Activated naive CD8-positive, alpha-beta T cell treated with anti-CD3 and anti-CD28 coated beads, Interleukin-2, amount 10 ng/mL, durations not matched to agents 7 days and 5 days (primary cell): Measurements from ENCODE around the gene PHACTR3. TPM values are rescaled to one million over a fixed set of nuclear protein-coding genes. Genes with fewer than 3 reads are reported as not detected.
"Not testable (repeated sequence)": the region's sequence is repeated elsewhere in the genome, so short reads cannot be mapped to it uniquely, and the experiment has no call there.

Experiments used
- ATAC-seq: fragments of 150-1000 bp; cut with Tn5 transposase; one replicate; pipeline ENCODE4 v1.10.0; 2021; ENCODE audit warnings: low read depth, moderate library complexity
- POLR2A ChIA-PET: fragments of 350-600 bp; sonication (Branson Sonifier 250); formaldehyde crosslinking; loops from one replicate; lab custom pipeline; 2021; ENCODE audit warnings: antibody characterized with exemption; lab: Charles Lee
- DNase-seq: peaks from one replicate; pipeline ENCODE4 v3.0.0; 2021
- H3K27ac Mint-ChIP-seq: one replicate; pipeline ENCODE4 v1.8.0; 2022; ENCODE audit warnings: mild to moderate bottlenecking, mixed read lengths
- H3K27me3 Mint-ChIP-seq: one replicate; pipeline ENCODE4 v1.8.0; 2022; ENCODE audit warnings: mild to moderate bottlenecking, moderate library complexity, mixed read lengths
- H3K36me3 Mint-ChIP-seq: one replicate; pipeline ENCODE4 v1.8.0; 2021; ENCODE audit warnings: mild to moderate bottlenecking, mixed read lengths
- H3K4me1 Mint-ChIP-seq: one replicate; pipeline ENCODE4 v1.8.0; 2021; ENCODE audit warnings: mixed read lengths
- H3K4me3 Mint-ChIP-seq: one replicate; pipeline ENCODE4 v1.8.0; 2022; ENCODE audit warnings: mild to moderate bottlenecking, moderate library complexity, mixed read lengths
- H3K9me3 Mint-ChIP-seq: one replicate; pipeline ENCODE4 v1.8.0; 2021; ENCODE audit warnings: mixed read lengths
- total RNA-seq, 2 experiments: library from RNA; stranded (reverse); gene quantifications; one replicate each; pipeline ENCODE4 v1.2.3, GENCODE V29; 2021

PHACTR3 gene
- total RNA-seq, 2 experiments from 2014 or later, result not detected

DNA sequence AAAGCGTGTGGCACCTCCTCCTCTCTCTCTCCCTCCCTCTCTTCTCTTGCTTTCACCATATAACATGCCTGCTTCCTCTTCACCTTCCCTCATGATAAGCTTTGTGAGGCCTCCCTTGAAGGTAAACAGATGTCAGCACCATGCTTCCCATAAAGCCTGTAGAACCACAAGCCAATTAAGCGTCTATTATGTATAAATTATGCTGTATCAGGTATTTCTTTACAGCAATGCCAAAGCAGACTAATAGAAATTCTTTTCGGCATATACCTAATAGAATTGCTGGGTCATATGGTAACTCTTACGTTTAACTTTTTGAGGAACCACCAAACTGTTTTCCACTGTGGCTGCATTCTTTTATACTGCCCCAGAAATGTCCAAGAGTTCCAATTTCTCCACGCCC, 254.1 kb downstream of the PHACTR3 start:
- H3K4me3 Mint-ChIP-seq, result no peak overlapping the region
- H3K9me3 Mint-ChIP-seq, result peaks cover 2% of the 10 kb centered on the region
- H3K27ac Mint-ChIP-seq, result no peak overlapping the region
- POLR2A ChIA-PET, result no interaction called here
- peaks cover 23% of the 10 kb centered on the region for H3K36me3 Mint-ChIP-seq
- ATAC-seq, result no peak
- peaks cover 3% of the 10 kb centered on the region for H3K27me3 Mint-ChIP-seq
- H3K4me1 Mint-ChIP-seq, result no peaks in the 10 kb centered on the region
- DNase-seq, result no peak

DNA sequence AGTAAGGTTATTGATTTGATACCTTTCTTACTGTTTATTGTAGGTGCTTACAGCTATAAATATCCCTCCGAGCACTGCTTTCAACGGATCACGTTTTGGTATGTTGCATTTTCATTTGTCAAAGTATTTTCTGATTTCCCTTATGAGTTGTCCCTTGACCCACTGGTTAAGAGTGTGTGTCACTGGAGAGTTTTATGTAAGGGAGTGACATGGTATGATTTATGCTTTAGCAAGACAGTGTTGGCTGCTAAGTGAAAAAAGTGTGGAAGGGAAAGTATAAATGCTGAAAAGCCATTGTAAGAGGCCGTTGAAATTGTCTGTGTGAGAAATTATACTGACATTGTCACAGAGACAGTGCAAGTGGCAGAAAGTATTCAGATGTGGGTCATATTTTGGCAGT, 257.1 kb downstream of the PHACTR3 start:
- Mint-ChIP-seq H3K4me1 (no peaks in the 10 kb centered on the region), H3K4me3 (no peak overlapping the region), H3K27ac (no peak overlapping the region), H3K9me3 (no peaks in the 10 kb centered on the region), H3K36me3 (peaks cover 20% of the 10 kb centered on the region), H3K27me3 (peaks cover 6% of the 10 kb centered on the region)
- POLR2A ChIA-PET, result no interaction called here
- ATAC-seq, result no peak
- no peak for DNase-seq

DNA sequence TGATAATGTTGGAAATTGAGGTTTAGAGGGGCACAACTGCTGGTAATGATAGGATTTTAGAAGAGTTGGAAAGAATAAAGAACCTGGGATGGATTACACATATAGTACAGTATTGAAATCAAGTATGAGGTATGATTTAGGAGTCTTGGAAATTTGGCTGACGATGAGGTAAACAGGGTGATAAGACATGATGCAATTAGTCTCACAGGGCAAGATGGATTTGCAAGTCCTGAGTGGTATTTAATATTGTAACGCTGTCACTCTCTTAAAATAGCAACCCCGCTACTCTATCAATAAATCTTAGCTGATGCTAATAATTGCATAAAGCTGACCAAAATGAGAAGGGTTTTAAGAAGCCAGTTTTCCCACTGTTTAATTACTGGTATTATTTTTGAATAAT, 258.7 kb downstream of the PHACTR3 start:
- ATAC-seq (no peak), DNase-seq (no peak)
- POLR2A ChIA-PET, result no interaction called here
- Mint-ChIP-seq H3K27ac (no peak overlapping the region), H3K27me3 (peaks cover 6% of the 10 kb centered on the region), H3K4me3 (no peak overlapping the region), H3K9me3 (no peaks in the 10 kb centered on the region), H3K4me1 (no peaks in the 10 kb centered on the region), H3K36me3 (peaks cover 20% of the 10 kb centered on the region)

DNA sequence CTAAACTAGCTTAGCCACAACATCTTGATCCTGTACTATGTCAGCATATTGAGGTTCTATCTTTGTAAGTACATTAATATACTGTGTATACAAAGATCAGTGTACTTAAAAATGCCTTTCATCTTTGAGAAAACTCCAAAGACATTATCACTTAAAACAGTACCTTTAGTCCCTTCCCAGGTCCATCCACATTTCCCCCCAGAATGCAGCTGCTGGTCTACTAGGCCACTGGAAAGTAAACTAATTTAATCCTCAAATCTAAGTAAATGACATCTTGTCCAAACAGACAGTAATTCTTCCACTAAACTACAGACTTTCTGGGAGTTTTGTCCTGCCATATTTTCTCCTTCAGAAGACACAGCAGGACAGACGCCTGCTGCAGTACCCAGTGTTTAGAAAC, 260.4 kb downstream of the PHACTR3 start:
- no peak for ATAC-seq
- Mint-ChIP-seq H3K27ac (no peak overlapping the region), H3K4me3 (no peak overlapping the region), H3K36me3 (peaks cover 15% of the 10 kb centered on the region), H3K9me3 (no peaks in the 10 kb centered on the region), H3K4me1 (no peaks in the 10 kb centered on the region), H3K27me3 (peaks cover 8% of the 10 kb centered on the region)
- DNase-seq, result no peak
- POLR2A ChIA-PET, result no interaction called here

DNA sequence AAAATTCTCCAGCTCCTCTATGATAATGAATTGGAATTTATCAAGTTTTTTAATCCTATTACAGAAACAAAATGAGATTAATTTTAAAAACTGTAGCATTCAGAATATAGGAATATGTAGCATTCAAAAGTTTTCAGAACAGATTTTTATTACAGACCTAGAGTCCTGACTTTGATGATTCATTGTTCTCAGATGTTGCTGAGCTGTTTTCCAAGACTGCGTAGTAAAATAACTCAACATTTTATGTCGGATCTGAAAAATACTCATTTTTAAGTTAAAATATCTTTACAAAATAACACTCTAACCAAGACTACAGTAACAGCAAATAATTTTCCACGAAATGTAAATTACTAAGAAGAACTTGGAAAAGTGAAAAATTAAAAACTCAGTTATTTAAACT, 262.0 kb downstream of the PHACTR3 start:
- POLR2A ChIA-PET, result no interaction called here
- Mint-ChIP-seq H3K36me3 (peaks cover 12% of the 10 kb centered on the region), H3K9me3 (no peaks in the 10 kb centered on the region), H3K4me3 (no peak overlapping the region), H3K4me1 (no peaks in the 10 kb centered on the region), H3K27me3 (peaks cover 8% of the 10 kb centered on the region), H3K27ac (no peak overlapping the region)
- DNase-seq (no peak), ATAC-seq (no peak)

DNA sequence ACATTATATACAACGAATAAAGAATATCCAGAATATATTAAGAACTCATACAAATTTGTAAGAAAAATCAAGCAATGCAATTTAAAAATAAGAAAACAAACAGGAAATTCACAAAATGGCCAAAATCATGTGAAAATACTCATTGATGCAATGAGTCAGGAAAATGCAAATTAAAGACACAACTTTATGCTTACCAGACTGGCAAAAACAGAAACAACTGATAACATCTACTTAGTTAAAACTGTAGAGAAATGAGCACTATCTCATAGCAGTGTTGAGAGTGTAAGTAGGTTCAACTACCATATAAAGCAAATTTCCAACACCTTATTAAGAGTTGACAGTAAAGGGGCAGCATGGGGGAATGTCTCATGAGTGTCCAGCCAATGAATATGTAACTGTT, 266.8 kb downstream of the PHACTR3 start:
- Mint-ChIP-seq H3K4me1 (peaks cover 2% of the 10 kb centered on the region), H3K27me3 (peaks cover 2% of the 10 kb centered on the region), H3K27ac (no peak overlapping the region), H3K36me3 (peaks cover 4% of the 10 kb centered on the region), H3K9me3 (no peaks in the 10 kb centered on the region), H3K4me3 (no peak overlapping the region)
- ATAC-seq (no peak), DNase-seq (no peak)
- POLR2A ChIA-PET, result no interaction called here

DNA sequence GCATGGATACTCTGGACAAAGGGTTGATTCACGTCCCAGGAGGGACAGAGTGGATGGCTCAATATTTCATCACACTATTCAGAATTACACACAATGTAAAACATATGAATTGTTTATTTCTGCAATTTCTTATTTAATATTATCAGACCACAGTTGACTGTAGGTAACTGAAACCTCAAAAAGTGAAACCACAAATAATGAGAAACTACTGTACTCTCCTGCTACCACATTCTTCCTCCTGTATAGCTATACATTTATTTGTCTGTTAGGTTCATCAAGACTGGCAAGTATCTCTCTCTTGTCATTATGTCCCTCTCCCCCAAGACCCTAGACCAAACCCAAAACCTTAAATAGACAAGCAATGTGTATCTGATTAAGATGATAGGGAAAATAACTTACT, 269.1 kb downstream of the PHACTR3 start:
- peaks cover 4% of the 10 kb centered on the region for H3K36me3 Mint-ChIP-seq
- H3K27me3 Mint-ChIP-seq, result no peaks in the 10 kb centered on the region
- POLR2A ChIA-PET, result no interaction called here
- H3K4me1 Mint-ChIP-seq, result peaks cover 2% of the 10 kb centered on the region
- no peak overlapping the region for H3K27ac Mint-ChIP-seq
- no peak for DNase-seq
- ATAC-seq, result no peak
- no peak overlapping the region for H3K4me3 Mint-ChIP-seq
- H3K9me3 Mint-ChIP-seq, result no peaks in the 10 kb centered on the region

DNA sequence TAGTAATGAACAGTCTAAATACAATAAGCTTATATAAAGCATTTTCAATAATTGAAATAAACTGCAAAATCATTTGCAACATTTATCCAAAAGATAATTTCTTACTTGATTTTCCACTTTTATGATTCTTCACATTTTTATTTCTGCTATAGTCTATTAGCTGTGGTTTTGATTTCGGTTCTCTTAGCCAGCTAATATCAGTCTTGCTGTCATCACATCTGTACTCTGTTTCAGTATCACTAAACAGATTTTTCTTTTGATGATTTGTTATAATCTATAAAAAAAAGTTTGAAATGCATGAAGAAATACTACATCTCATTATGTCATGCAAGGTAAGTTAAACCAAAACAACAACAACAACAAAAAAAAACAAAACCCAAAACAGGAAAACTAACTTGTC, 275.9 kb downstream of the PHACTR3 start:
- H3K36me3 Mint-ChIP-seq, result no peaks in the 10 kb centered on the region
- ATAC-seq (no peak), DNase-seq (no peak)
- no peak overlapping the region for H3K27ac Mint-ChIP-seq
- H3K4me1 Mint-ChIP-seq, result no peaks in the 10 kb centered on the region
- no peaks in the 10 kb centered on the region for H3K9me3 Mint-ChIP-seq
- peaks cover 2% of the 10 kb centered on the region for H3K27me3 Mint-ChIP-seq
- POLR2A ChIA-PET, result no interaction called here
- no peak overlapping the region for H3K4me3 Mint-ChIP-seq

DNA sequence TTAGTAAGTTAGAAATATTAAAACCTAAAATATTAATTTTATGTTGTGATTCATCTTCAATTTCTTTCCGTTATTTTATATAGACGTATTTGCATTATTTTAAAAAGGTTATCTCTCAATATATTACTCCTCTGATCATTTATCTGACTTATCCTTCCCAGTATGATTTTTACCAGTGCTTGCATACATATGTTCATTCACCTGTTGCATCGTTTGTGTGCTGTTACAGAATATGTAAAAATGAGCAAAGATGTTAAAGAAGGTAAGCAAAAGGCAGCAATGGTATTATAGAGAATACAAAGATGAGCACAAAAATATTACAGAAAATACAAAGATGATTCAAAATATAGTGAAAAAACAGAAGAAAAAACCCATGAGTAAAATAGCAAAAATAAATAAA, 280.2 kb downstream of the PHACTR3 start:
- DNase-seq, result no peak
- no peak for ATAC-seq
- Mint-ChIP-seq H3K4me3 (no peak overlapping the region), H3K4me1 (no peaks in the 10 kb centered on the region), H3K36me3 (no peaks in the 10 kb centered on the region), H3K9me3 (no peaks in the 10 kb centered on the region), H3K27ac (no peak overlapping the region), H3K27me3 (peaks cover 2% of the 10 kb centered on the region)
- POLR2A ChIA-PET, result no interaction called here

DNA sequence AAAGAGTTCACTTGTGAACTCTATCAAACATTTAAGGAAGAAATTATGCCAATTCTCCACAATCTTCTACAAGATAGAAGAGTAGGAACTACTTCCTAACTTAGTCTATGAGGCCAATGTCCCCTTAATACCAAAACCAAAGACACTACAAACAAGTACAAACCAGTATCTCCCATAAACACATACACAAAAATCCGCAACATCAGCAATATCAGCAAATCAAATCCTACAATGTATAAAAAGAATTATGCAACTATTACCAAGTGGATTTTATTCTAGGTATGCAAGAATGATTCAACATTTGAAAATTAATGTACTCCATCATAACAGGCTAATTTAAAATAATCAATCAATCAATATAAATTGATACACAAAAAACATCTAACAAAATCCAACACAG, 283.7 kb downstream of the PHACTR3 start:
- ATAC-seq (no peak), DNase-seq (no peak)
- H3K9me3 Mint-ChIP-seq, result no peaks in the 10 kb centered on the region
- no peaks in the 10 kb centered on the region for H3K4me1 Mint-ChIP-seq
- H3K27me3 Mint-ChIP-seq, result peaks cover 2% of the 10 kb centered on the region
- H3K27ac Mint-ChIP-seq, result no peak overlapping the region
- POLR2A ChIA-PET, result no interaction called here
- H3K4me3 Mint-ChIP-seq, result no peak overlapping the region
- H3K36me3 Mint-ChIP-seq, result peaks cover 3% of the 10 kb centered on the region

DNA sequence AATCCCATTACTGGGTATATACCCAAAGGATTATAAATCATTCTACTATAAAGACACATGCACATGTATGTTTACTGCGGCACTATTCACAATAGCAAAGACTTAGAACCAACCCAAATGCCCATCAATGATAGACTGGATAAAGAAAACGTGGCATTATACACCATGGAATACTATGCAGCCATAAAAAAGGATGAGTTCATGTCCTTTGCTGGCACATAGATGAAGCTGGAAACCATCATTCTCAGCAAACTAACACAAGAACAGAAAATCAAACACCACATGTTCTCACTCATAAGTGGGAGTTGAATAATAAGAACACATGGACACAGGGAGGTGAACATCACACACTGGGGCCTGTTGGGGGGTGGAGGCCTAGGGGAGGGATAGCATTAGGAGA, 285.7 kb downstream of the PHACTR3 start:
- H3K27me3 Mint-ChIP-seq, ATAC-seq, H3K27ac Mint-ChIP-seq, POLR2A ChIA-PET, H3K4me1 Mint-ChIP-seq, H3K9me3 Mint-ChIP-seq, H3K4me3 Mint-ChIP-seq, H3K36me3 Mint-ChIP-seq, DNase-seq: not testable (repeated sequence)

DNA sequence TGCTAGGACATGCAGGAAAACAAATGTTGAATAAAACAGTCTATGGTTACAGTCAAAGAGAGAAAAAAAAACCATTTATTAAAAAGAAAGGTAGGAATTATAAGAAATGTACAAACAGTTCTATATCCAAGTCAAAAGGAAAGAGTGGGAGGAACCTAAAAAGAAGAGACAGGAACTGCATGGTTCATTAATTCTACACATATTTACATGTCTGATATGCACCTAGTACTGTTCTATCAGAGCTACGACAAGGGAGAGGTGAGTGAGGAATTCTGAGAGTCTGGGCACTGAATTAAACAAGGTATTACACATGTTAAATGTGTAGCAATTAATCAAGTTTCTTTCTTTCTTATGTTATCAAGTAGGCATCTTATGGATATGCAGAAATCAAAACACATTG, 287.2 kb downstream of the PHACTR3 start:
- Mint-ChIP-seq H3K9me3 (no peaks in the 10 kb centered on the region), H3K36me3 (peaks cover 3% of the 10 kb centered on the region), H3K27me3 (peaks cover 5% of the 10 kb centered on the region), H3K4me3 (no peak overlapping the region), H3K4me1 (no peaks in the 10 kb centered on the region), H3K27ac (no peak overlapping the region)
- ATAC-seq (no peak), DNase-seq (no peak)
- POLR2A ChIA-PET, result no interaction called here

DNA sequence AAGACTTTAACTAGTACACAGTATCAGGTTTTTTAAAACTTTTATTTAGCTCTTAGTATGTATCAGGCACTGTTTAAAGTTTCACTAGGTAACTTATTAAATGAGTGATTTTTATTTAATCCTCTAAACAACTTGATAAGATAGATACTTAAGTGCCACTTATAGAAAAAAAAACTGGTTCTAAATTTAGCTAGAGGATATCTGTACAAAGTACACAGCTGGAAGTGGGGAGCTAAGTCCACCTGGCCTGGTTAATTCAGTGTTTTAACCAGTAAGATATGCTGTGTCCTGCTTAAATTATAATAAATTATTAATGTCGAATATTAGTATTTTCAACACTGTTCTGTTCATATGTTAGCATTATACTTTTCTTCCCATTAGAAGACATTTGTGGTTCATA, 291.6 kb downstream of the PHACTR3 start:
- H3K4me1 Mint-ChIP-seq, result no peaks in the 10 kb centered on the region
- DNase-seq (no peak), ATAC-seq (no peak)
- no peaks in the 10 kb centered on the region for H3K9me3 Mint-ChIP-seq
- H3K36me3 Mint-ChIP-seq, result peaks cover 2% of the 10 kb centered on the region
- peaks cover 5% of the 10 kb centered on the region for H3K27me3 Mint-ChIP-seq
- no peak overlapping the region for H3K27ac Mint-ChIP-seq
- H3K4me3 Mint-ChIP-seq, result no peak overlapping the region
- POLR2A ChIA-PET, result no interaction called here
